Spleen (tissue), 11 donors: ENCODE data around the gene SMCR8. TPM values are rescaled to one million over a fixed set of nuclear protein-coding genes. Genes with fewer than 3 reads are reported as not detected.
A peak's percentile ranks its signal among the peaks of the same experiment; 100 is the strongest.

Source experiments
- DNase-seq: peaks from one replicate; pipeline ENCODE4 v3.0.0-alpha.2; 2020
- H3K27ac ChIP-seq, 8 donors: fragments of 200-600 bp; sonication (generic) in 7 of 8; 1 replicate in 4 of 8; 2 replicates in 4 of 8; pipeline versions ENCODE4 v1.5.0 to v1.8.0; 2016 to 2021; ENCODE audit warnings: inconsistent platforms in 4 of 8, mild to moderate bottlenecking in 4 of 8, moderate library complexity in 1 of 8
- H3K27me3 ChIP-seq, 7 donors: fragments of 200-600 bp; sonication (generic) in 6 of 7; replicated peaks in 1 of 7; 1 replicate in 4 of 7; 2 replicates in 3 of 7; pipeline versions ENCODE4 v1.5.0 to v1.8.0; 2016 to 2021; ENCODE audit warnings: inconsistent platforms in 3 of 7, mild to moderate bottlenecking in 1 of 7
- H3K36me3 ChIP-seq, 6 donors: fragments of 200-600 bp; sonication (generic) in 5 of 6; 1 replicate in 4 of 6; 2 replicates in 2 of 6; pipeline versions ENCODE4 v1.5.0 to v1.8.0; 2016 to 2021; ENCODE audit warnings: inconsistent platforms in 2 of 6
- H3K4me1 ChIP-seq, 6 donors: fragments of 200-600 bp; sonication (generic) in 5 of 6; 1 replicate in 3 of 6; 2 replicates in 3 of 6; pipeline versions ENCODE4 v1.5.0 to v1.8.0; 2016 to 2021; ENCODE audit warnings: inconsistent platforms in 3 of 6
- H3K4me3 ChIP-seq, 8 donors: fragments of 200-600 bp; sonication (generic) in 7 of 8; 1 replicate in 4 of 8; 2 replicates in 4 of 8; pipeline versions ENCODE4 v1.5.0 to v1.8.0; 2016 to 2021; ENCODE audit warnings: inconsistent platforms in 4 of 8, mild to moderate bottlenecking in 4 of 8, moderate library complexity in 2 of 8
- H3K9me3 ChIP-seq, 8 donors: fragments of 200-600 bp; sonication (generic) in 7 of 8; 1 replicate in 4 of 8; 2 replicates in 4 of 8; pipeline versions ENCODE4 v1.5.0 to v1.8.0; 2016 to 2021; ENCODE audit warnings: inconsistent platforms in 4 of 8
- POLR2A ChIP-seq, 3 donors: fragments of 450-650 bp; IDR thresholded peaks; one replicate each; pipeline ENCODE4 v1.5.1; 2017; ENCODE audit warnings: antibody characterized with exemption in 3 of 3, mild to moderate bottlenecking in 1 of 3
- POLR2AphosphoS5 ChIP-seq, 3 donors: sonication (generic); formaldehyde crosslinking; IDR thresholded peaks; one replicate each; pipeline ENCODE4 v1.5.1; 2017; ENCODE audit warnings: antibody characterized with exemption in 3 of 3
- WGBS, 5 donors: extraction: QIAGEN DNeasy Blood & Tissue Kit in 3 of 5; methylation state at CpG; one replicate each; pipeline versions ENCODE4 v1.1.5 to v1.1.7; 2013 to 2018; 5-methylcytosine and 5-hydroxymethylcytosine counted together
- intact Hi-C: fragments of 100-400 bp; cut with DNase I; formaldehyde crosslinking; loops from one replicate; pipeline ENCODE4 v1.15.0; 2023; ENCODE audit warnings: low total_unique reads
- polyA plus RNA-seq, 3 donors: library from polyadenylated mRNA; stranded (reverse); fragments of 200-250 nt; gene quantifications; one replicate each; pipeline ENCODE4 v1.2.1, GENCODE V29; 2013
- total RNA-seq, 7 donors: library from RNA; depleted of rRNA in 3 of 7; stranded (reverse); fragments of >200 nt in 3 of 7; fragmentation: NEBNext Ultra II Directional in 4 of 7; extraction: Animal tissue kit (Norgen Biotek cat#: 25700) in 4 of 7; gene quantifications; one replicate each; pipeline versions ENCODE4 v1.1.0 to v1.2.1, GENCODE V29; 2016 to 2021
- TF ChIP-seq, protein P1 (sequence below), 11 experiments: fragments of 200-600 bp in 7 of 11; fragments of 450-650 bp in 4 of 11; sonication (generic) in 4 of 11; IDR thresholded peaks in 8 of 11; conservative IDR thresholded peaks in 3 of 11; 1 replicate in 7 of 11; 2 replicates in 4 of 11; pipeline versions ENCODE4 v1.4.0 to v1.8.0; 2016 to 2021; ENCODE audit warnings: antibody characterized with exemption in 11 of 11, inconsistent platforms in 4 of 11, mild to moderate bottlenecking in 1 of 11
- donor health status: healthy with polysubstance abuse.
- donor health status: DM: no; HTN: no; CAD: no; lungs with moderate emphysema.
- donor health status: DM: no; HTN: no; CAD: no.
- donor health status: Bipolar disorder and iron deficiency.
- donor health status: healthy.
- donor health status: DM: no; HTN: no; CAD: no.
- donor health status: DM: yes; HTN: yes; CAD: no.

Gene SMCR8
- total and polyA plus RNA-seq, 10 donors = 3.9 to 38.0 (median 28.4) TPM

DNA sequence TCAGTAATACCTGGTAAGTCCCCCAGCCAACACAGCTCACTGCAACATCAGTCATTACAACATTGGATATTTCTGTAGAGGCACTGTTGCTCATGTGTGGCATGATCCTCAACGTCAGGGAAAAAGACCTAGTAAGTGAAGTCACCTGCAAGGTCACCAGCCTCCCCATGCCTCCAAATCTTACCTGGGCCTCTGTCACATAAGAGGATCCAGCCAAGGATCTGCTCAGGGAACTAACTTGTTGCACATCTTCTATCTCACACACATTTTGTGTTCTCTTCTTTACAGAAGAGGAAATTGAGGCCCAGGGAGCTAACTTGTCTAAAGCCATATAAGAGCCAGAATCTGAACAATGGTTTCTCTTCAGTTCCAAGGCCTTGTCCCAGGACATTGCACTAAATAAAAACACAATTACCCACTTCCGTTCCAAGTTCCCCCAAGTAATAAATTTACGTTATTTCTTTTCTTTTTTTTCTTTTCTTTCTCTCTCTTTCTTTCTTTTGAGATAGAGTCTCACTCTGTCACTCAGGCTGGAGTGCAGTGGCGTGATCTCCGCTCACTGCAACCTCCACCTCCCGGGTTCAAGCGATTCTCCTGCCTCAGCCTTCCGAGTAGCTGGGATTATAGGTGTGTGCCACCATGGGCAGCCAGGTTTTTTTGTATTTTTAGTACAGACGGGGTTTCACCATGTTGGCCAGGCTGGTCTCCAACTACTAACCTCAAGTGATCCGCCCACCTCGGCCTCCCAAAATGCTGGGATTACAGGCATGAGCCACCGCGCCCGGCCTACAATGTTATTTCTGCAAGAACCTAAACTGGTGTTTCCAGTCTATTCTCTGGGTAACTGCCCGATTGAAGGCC, 47.0 kb downstream of the SMCR8 start:
- 60 to 75% (median 72%) methylated on average over 15 of the region's 15 CpGs for WGBS, 5 donors
- intact Hi-C loops = no loop called here
- DNase-seq = no peak
- peaks cover 0 to 27% (median 0%) of the 10 kb centered on the region in 6 donors for H3K36me3 ChIP-seq
- H3K4me1 ChIP-seq = peaks cover 4 to 35% (median 22%) of the 10 kb centered on the region in 6 donors
- H3K27ac ChIP-seq = peak overlapping the region in 6 of 8 donors; percentile 29 to 85 (median 82)
- no peaks in the 10 kb centered on the region for H3K9me3 ChIP-seq
- no peaks in the 10 kb centered on the region for H3K27me3 ChIP-seq
- peak overlapping the region in 7 of 8 donors; percentile 62 to 96 (median 81) for H3K4me3 ChIP-seq
- TF ChIP-seq, protein P1, sequence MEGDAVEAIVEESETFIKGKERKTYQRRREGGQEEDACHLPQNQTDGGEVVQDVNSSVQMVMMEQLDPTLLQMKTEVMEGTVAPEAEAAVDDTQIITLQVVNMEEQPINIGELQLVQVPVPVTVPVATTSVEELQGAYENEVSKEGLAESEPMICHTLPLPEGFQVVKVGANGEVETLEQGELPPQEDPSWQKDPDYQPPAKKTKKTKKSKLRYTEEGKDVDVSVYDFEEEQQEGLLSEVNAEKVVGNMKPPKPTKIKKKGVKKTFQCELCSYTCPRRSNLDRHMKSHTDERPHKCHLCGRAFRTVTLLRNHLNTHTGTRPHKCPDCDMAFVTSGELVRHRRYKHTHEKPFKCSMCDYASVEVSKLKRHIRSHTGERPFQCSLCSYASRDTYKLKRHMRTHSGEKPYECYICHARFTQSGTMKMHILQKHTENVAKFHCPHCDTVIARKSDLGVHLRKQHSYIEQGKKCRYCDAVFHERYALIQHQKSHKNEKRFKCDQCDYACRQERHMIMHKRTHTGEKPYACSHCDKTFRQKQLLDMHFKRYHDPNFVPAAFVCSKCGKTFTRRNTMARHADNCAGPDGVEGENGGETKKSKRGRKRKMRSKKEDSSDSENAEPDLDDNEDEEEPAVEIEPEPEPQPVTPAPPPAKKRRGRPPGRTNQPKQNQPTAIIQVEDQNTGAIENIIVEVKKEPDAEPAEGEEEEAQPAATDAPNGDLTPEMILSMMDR (IDR thresholded peaks at IDR 0.05 in 8 of 11, conservative IDR thresholded peaks at IDR 0.05 in 3 of 11) = no peak
- no peak for TF ChIP-seq POLR2AphosphoS5 (IDR thresholded peaks at IDR 0.05)
- TF ChIP-seq POLR2A (IDR thresholded peaks at IDR 0.05) = no peak

DNA sequence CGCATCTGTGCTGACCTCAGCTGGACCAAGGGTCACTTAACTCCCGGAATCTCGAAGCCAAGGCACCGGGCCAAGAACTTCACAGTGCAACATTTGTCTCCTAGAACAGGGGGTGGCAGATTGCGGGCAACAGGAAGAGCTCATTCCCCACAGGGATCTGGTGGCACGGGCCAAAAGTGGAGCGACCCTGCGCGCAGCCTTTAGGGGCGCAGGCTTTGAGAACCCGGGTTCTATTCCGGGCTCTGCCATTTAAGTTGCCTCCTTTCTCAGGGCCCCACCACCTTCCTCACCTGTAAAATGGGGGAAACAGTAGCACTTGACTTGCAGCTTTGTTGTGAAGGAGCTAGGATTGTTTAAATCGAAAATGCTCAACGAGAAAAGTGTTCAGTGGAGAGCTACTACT, 47.6 kb downstream of the SMCR8 start:
- Histone ChIP-seq H3K9me3 (no peaks in the 10 kb centered on the region), H3K27me3 (no peaks in the 10 kb centered on the region), H3K4me1 (peaks cover 4 to 30% (median 22%) of the 10 kb centered on the region in 6 donors), H3K4me3 (peak overlapping the region; percentile 62 to 96 (median 80)), H3K36me3 (peaks cover 0 to 27% (median 0%) of the 10 kb centered on the region in 6 donors), H3K27ac (peak overlapping the region in 7 of 8 donors; percentile 46 to 85 (median 81))
- WGBS, 5 donors = 7 to 12% (median 10%) methylated on average over 10 to 14 of the region's 14 CpGs
- intact Hi-C loops = no loop called here
- TF ChIP-seq POLR2AphosphoS5 (IDR thresholded peaks at IDR 0.05) = peak in 1 of 3 donors; percentile 30
- TF ChIP-seq, protein P1 (IDR thresholded peaks at IDR 0.05 in 8 of 11, conservative IDR thresholded peaks at IDR 0.05 in 3 of 11) = no peak
- TF ChIP-seq POLR2A (IDR thresholded peaks at IDR 0.05) = no peak
- no peak for DNase-seq

DNA sequence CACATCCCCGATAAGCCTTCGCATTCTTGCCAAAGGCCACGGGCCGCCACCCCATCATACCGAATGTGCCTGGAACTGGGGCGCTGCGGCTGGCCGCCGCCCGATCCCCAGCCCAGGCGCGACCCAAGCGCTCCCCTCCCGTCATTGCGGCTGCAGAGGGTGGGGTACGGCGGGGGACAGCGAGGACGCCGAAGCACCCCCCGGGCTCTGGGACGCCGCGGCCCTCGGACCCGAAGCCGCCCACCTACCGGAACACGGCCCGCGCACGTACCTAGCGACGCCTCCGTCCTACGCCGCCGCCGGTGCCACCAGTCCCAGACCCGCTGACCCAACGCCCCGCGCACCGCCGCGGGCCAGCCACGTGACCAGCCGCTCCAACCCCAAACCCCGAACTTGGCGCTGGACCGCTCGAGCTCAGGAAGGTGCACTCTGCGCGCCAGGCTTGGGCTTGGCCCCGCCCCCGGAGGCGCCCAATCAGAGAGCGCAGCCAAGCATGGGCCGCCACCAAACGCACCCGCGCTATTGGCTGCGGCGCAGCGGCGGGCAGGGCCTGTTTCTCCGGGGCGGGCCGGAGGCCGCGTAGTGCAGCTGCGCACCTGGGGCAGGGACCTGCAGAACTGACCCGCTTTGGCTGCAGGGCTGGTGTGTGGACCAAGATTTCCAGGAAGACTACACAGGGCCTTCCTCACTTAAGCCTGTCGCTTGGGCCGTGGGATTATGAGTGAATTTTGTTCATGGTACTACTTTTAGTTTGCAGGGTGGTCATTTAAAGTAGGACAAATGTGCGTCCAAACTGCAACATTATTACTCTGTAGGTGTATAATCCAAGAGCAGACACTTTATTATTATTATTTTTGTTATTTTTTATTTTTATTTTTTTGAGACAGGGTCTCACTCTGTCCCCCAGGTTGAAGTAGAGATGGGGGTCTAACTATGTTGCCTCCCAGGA, 48.3 kb downstream of the SMCR8 start, which contains the start of gene SHMT1:
Gene SHMT1 (minus strand): TSS at position 450 of the 949 bp plus-strand sequence. CDS start 7,569 bp downstream, outside the sequence.
- 1 to 2% (median 1%) methylated on average over 48 to 76 of the region's 76 CpGs for WGBS, 5 donors
- Histone ChIP-seq H3K9me3 (no peaks in the 10 kb centered on the region), H3K4me1 (peaks cover 4 to 30% (median 22%) of the 10 kb centered on the region in 6 donors), H3K27me3 (no peaks in the 10 kb centered on the region), H3K4me3 (peak within 1 kb of the TSS; percentile 62 to 96 (median 80)), H3K36me3 (peaks cover 0 to 23% (median 0%) of the 10 kb centered on the region in 6 donors), H3K27ac (peak within 1 kb of the TSS in 7 of 8 donors; percentile 46 to 85 (median 81))
- peak; percentile 98 for DNase-seq
- intact Hi-C loops = no loop called here
- TF ChIP-seq, protein P1 (IDR thresholded peaks at IDR 0.05 in 8 of 11, conservative IDR thresholded peaks at IDR 0.05 in 3 of 11) = peak in 2 of 11 experiments; percentile 28 to 38
- TF ChIP-seq POLR2A (IDR thresholded peaks at IDR 0.05) = peak in 2 of 3 donors; percentile 3 to 52
- peak; percentile 87 to 94 (median 93) for TF ChIP-seq POLR2AphosphoS5 (IDR thresholded peaks at IDR 0.05)
